Spleen (tissue), 11 donors: ENCODE measurements around the gene KCNT1. TPM values are rescaled to one million over a fixed set of nuclear protein-coding genes. Genes with fewer than 3 reads are reported as not detected.

Experiments used
- DNase-seq: peaks from one replicate; pipeline ENCODE4 v3.0.0-alpha.2; 2020
- H3K27ac ChIP-seq, 8 donors: fragments of 200-600 bp; sonication (generic) in 7 of 8; 1 replicate in 4 of 8; 2 replicates in 4 of 8; pipeline versions ENCODE4 v1.5.0 to v1.8.0; 2016 to 2021; ENCODE audit warnings: inconsistent platforms in 4 of 8, mild to moderate bottlenecking in 4 of 8, moderate library complexity in 1 of 8
- H3K27me3 ChIP-seq, 7 donors: fragments of 200-600 bp; sonication (generic) in 6 of 7; replicated peaks in 1 of 7; 1 replicate in 4 of 7; 2 replicates in 3 of 7; pipeline versions ENCODE4 v1.5.0 to v1.8.0; 2016 to 2021; ENCODE audit warnings: inconsistent platforms in 3 of 7, mild to moderate bottlenecking in 1 of 7
- H3K36me3 ChIP-seq, 6 donors: fragments of 200-600 bp; sonication (generic) in 5 of 6; 1 replicate in 4 of 6; 2 replicates in 2 of 6; pipeline versions ENCODE4 v1.5.0 to v1.8.0; 2016 to 2021; ENCODE audit warnings: inconsistent platforms in 2 of 6
- H3K4me1 ChIP-seq, 6 donors: fragments of 200-600 bp; sonication (generic) in 5 of 6; 1 replicate in 3 of 6; 2 replicates in 3 of 6; pipeline versions ENCODE4 v1.5.0 to v1.8.0; 2016 to 2021; ENCODE audit warnings: inconsistent platforms in 3 of 6
- H3K4me3 ChIP-seq, 8 donors: fragments of 200-600 bp; sonication (generic) in 7 of 8; 1 replicate in 4 of 8; 2 replicates in 4 of 8; pipeline versions ENCODE4 v1.5.0 to v1.8.0; 2016 to 2021; ENCODE audit warnings: inconsistent platforms in 4 of 8, mild to moderate bottlenecking in 4 of 8, moderate library complexity in 2 of 8
- H3K9me3 ChIP-seq, 8 donors: fragments of 200-600 bp; sonication (generic) in 7 of 8; 1 replicate in 4 of 8; 2 replicates in 4 of 8; pipeline versions ENCODE4 v1.5.0 to v1.8.0; 2016 to 2021; ENCODE audit warnings: inconsistent platforms in 4 of 8
- POLR2A ChIP-seq, 3 donors: fragments of 450-650 bp; IDR thresholded peaks; one replicate each; pipeline ENCODE4 v1.5.1; 2017; ENCODE audit warnings: antibody characterized with exemption in 3 of 3, mild to moderate bottlenecking in 1 of 3
- POLR2AphosphoS5 ChIP-seq, 3 donors: sonication (generic); formaldehyde crosslinking; IDR thresholded peaks; one replicate each; pipeline ENCODE4 v1.5.1; 2017; ENCODE audit warnings: antibody characterized with exemption in 3 of 3
- WGBS, 5 donors: extraction: QIAGEN DNeasy Blood & Tissue Kit in 3 of 5; methylation state at CpG; one replicate each; pipeline versions ENCODE4 v1.1.5 to v1.1.7; 2013 to 2018; 5-methylcytosine and 5-hydroxymethylcytosine counted together
- intact Hi-C: fragments of 100-400 bp; cut with DNase I; formaldehyde crosslinking; loops from one replicate; pipeline ENCODE4 v1.15.0; 2023; ENCODE audit warnings: low total_unique reads
- polyA plus RNA-seq, 3 donors: library from polyadenylated mRNA; stranded (reverse); fragments of 200-250 nt; gene quantifications; one replicate each; pipeline ENCODE4 v1.2.1, GENCODE V29; 2013
- total RNA-seq, 7 donors: library from RNA; depleted of rRNA in 3 of 7; stranded (reverse); fragments of >200 nt in 3 of 7; fragmentation: NEBNext Ultra II Directional in 4 of 7; extraction: Animal tissue kit (Norgen Biotek cat#: 25700) in 4 of 7; gene quantifications; one replicate each; pipeline versions ENCODE4 v1.1.0 to v1.2.1, GENCODE V29; 2016 to 2021
- TF ChIP-seq, protein P1 (sequence below), 11 experiments: fragments of 200-600 bp in 7 of 11; fragments of 450-650 bp in 4 of 11; sonication (generic) in 4 of 11; IDR thresholded peaks in 8 of 11; conservative IDR thresholded peaks in 3 of 11; 1 replicate in 7 of 11; 2 replicates in 4 of 11; pipeline versions ENCODE4 v1.4.0 to v1.8.0; 2016 to 2021; ENCODE audit warnings: antibody characterized with exemption in 11 of 11, inconsistent platforms in 4 of 11, mild to moderate bottlenecking in 1 of 11
- donor health status: healthy with polysubstance abuse.
- donor health status: DM: no; HTN: no; CAD: no; lungs with moderate emphysema.
- donor health status: DM: no; HTN: no; CAD: no.
- donor health status: Bipolar disorder and iron deficiency.
- donor health status: healthy.
- donor health status: DM: no; HTN: no; CAD: no.
- donor health status: DM: yes; HTN: yes; CAD: no.

Gene KCNT1
- total and polyA plus RNA-seq, 10 donors: 1.0 to 41.5 (median 19.8) TPM

DNA sequence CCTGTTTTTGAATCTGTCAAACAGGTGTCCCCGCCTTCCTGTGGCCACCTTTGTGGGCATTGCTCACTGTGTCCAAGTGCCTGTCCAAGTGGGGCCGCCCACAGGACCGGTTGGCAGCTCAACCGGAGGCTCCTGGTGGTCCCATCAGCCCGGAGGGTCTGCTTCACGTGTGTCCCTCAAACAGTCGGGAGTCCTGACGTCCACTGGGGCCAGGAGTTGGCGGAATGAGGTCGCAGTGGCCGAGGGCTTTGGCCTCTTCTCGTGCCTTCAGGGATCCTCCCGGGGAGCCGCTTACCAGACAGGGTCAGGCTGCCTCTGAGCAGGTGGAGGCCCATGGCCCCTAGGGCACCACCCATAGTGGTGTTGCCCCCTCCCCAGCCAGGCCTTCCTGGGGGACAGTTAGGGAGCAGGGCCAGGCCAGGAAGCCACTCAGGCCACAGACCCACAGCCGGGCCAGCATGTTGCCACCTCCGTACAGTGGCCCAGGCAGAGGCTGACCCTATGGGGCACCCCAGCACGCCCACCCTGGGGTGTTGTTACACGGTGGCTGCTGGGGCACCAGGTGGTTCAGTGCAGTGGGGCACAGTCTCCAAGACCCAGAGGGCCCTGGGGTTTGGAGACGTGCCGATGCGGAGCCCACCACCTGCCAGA, 69.5 kb downstream of the KCNT1 start:
- H3K27ac ChIP-seq: no peak overlapping the region

DNA sequence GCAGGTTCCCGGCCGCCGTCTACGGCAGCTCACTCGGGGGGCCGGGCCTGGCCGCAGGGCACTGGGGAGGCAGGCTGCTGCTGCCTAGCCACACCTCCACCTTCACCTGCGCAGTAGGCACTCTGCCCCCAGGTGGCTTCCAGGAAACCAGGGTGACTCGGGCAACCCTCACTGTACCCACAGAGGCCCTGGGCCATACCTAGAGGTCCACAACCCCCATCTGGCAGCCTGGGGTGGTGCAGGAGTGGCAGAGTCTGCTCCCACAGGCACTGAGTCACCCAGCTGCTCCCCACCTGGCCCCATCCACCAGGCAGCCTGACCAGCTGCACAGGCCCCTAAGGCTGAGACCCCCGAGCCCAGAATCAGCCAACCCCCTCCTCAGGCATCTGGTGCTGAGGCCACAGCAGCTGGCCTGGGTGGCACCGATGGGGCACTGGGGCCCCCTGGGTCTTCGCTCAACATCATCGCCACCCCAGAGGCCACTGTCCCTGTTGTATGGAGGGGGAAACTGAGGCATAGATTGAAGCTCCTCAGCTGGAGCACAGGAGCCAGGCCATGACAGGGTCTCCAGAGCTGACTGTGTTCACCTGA, 70.2 kb downstream of the KCNT1 start:
- no peak for DNase-seq
- Histone ChIP-seq H3K27ac (no peak overlapping the region), H3K27me3 (peaks cover 0 to 16% (median 0%) of the 10 kb centered on the region in 7 donors), H3K36me3 (peaks cover 0 to 70% (median 0%) of the 10 kb centered on the region in 6 donors), H3K4me1 (no peaks in the 10 kb centered on the region), H3K4me3 (no peak overlapping the region), H3K9me3 (peaks cover 0 to 7% (median 0%) of the 10 kb centered on the region in 8 donors)
- 81 to 96% (median 92%) methylated on average over 4 to 13 of the region's 13 CpGs for WGBS, 5 donors
- TF ChIP-seq, protein P1, sequence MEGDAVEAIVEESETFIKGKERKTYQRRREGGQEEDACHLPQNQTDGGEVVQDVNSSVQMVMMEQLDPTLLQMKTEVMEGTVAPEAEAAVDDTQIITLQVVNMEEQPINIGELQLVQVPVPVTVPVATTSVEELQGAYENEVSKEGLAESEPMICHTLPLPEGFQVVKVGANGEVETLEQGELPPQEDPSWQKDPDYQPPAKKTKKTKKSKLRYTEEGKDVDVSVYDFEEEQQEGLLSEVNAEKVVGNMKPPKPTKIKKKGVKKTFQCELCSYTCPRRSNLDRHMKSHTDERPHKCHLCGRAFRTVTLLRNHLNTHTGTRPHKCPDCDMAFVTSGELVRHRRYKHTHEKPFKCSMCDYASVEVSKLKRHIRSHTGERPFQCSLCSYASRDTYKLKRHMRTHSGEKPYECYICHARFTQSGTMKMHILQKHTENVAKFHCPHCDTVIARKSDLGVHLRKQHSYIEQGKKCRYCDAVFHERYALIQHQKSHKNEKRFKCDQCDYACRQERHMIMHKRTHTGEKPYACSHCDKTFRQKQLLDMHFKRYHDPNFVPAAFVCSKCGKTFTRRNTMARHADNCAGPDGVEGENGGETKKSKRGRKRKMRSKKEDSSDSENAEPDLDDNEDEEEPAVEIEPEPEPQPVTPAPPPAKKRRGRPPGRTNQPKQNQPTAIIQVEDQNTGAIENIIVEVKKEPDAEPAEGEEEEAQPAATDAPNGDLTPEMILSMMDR (IDR thresholded peaks at IDR 0.05 in 8 of 11, conservative IDR thresholded peaks at IDR 0.05 in 3 of 11): no peak
- no peak for TF ChIP-seq POLR2AphosphoS5 (IDR thresholded peaks at IDR 0.05)
- TF ChIP-seq POLR2A (IDR thresholded peaks at IDR 0.05): no peak
- intact Hi-C loops: no loop called here

More for the DNA sequence above, 69.5 kb downstream of the KCNT1 start:
- 80 to 90% (median 87%) methylated on average over 8 to 21 of the region's 21 CpGs for WGBS, 5 donors
- H3K36me3 ChIP-seq: peaks cover 0 to 63% (median 0%) of the 10 kb centered on the region in 6 donors
- intact Hi-C loops: no loop called here
- H3K9me3 ChIP-seq: peaks cover 0 to 13% (median 4%) of the 10 kb centered on the region in 8 donors
- peaks cover 0 to 16% (median 0%) of the 10 kb centered on the region in 7 donors for H3K27me3 ChIP-seq
- H3K4me3 ChIP-seq: no peak overlapping the region
- no peak for DNase-seq
- TF ChIP-seq POLR2A (IDR thresholded peaks at IDR 0.05) (no peak), POLR2AphosphoS5 (IDR thresholded peaks at IDR 0.05) (no peak)
- TF ChIP-seq, protein P1 (IDR thresholded peaks at IDR 0.05 in 8 of 11, conservative IDR thresholded peaks at IDR 0.05 in 3 of 11): no peak
- no peaks in the 10 kb centered on the region for H3K4me1 ChIP-seq

DNA sequence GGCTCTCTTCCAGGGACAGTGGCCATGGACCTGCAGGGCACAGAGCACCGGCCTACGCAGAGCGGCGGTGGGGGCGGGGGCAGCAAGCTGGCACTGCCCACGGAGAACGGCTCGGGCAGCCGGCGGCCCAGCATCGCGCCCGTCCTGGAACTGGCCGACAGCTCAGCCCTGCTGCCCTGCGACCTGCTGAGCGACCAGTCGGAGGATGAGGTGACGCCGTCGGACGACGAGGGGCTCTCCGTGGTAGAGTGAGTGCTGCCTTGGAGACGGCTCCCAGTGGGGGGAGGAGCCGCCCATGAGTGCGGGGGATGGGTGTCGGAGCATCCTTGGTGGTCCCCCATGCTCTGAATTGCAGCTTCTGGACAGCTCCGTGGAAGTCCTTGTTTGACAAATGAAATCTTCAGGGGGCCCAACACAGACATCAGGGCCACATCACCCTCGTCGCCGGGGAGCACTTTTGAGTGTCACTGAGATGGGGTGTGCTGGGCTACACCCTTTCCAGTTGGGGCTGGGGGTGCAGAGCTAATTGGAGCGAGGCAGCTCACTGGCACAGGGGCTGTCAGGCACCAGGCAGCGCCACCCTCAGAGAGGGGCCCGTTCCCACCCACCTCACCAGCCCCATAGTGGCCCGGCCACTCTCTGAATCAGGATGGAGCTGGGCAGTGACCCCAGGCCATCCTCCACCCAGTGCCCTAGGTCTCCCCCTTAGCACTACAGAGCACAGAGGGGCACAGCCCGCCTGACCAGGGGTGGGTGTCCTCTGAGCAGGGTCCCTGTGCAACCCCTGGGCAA, 70.9 kb downstream of the KCNT1 start:
- Histone ChIP-seq H3K9me3 (no peaks in the 10 kb centered on the region), H3K36me3 (peaks cover 0 to 77% (median 0%) of the 10 kb centered on the region in 6 donors), H3K4me3 (no peak overlapping the region), H3K27ac (no peak overlapping the region), H3K27me3 (peaks cover 0 to 16% (median 0%) of the 10 kb centered on the region in 7 donors), H3K4me1 (no peaks in the 10 kb centered on the region)
- 57 to 82% (median 73%) methylated on average over 21 to 36 of the region's 36 CpGs for WGBS, 5 donors
- TF ChIP-seq, protein P1 (IDR thresholded peaks at IDR 0.05 in 8 of 11, conservative IDR thresholded peaks at IDR 0.05 in 3 of 11): no peak
- TF ChIP-seq POLR2AphosphoS5 (IDR thresholded peaks at IDR 0.05): no peak
- TF ChIP-seq POLR2A (IDR thresholded peaks at IDR 0.05): no peak
- no peak for DNase-seq
- intact Hi-C loops: no loop called here
